Gastrocnemius medialis (tissue), 4 donors: ENCODE measurements around the gene C9orf78. TPM values are rescaled to one million over a fixed set of nuclear protein-coding genes. Genes with fewer than 3 reads are reported as not detected.

Experiments
- ATAC-seq, 2 donors: fragments of 150-250 bp; one replicate each; pipeline ENCODE4 v1.9.1; 2016
- DNase-seq, 2 donors: peaks; one replicate each; pipeline ENCODE4 v3.0.0-alpha.2; 2019
- H3K27ac ChIP-seq, 4 donors: fragments of 200-600 bp; sonication (generic); 1 replicate in 1 of 4; 2 replicates in 3 of 4; pipeline ENCODE4 v1.5.1; 2016 to 2018; ENCODE audit warnings: mild to moderate bottlenecking in 2 of 4, moderate library complexity in 1 of 4
- H3K27me3 ChIP-seq, 3 donors: fragments of 200-600 bp; sonication (generic) in 2 of 3; 1 replicate in 1 of 3; 2 replicates in 2 of 3; pipeline versions ENCODE4 v1.5.1 to v1.6.0; 2016 to 2019; ENCODE audit warnings: mild to moderate bottlenecking in 1 of 3, moderate library complexity in 1 of 3
- H3K36me3 ChIP-seq, 2 donors: fragments of 200-600 bp; sonication (generic) in 1 of 2; one replicate each; pipeline ENCODE4 v1.5.1; 2017 to 2018
- H3K4me1 ChIP-seq, 2 donors: fragments of 200-600 bp; sonication (generic) in 1 of 2; one replicate each; pipeline ENCODE4 v1.5.1; 2016 to 2017; ENCODE audit warnings: mild to moderate bottlenecking in 2 of 2
- H3K4me3 ChIP-seq, 4 donors: fragments of 200-600 bp; sonication (generic) in 3 of 4; 1 replicate in 1 of 4; 2 replicates in 3 of 4; pipeline ENCODE4 v1.5.1; 2016 to 2019; ENCODE audit warnings: mild to moderate bottlenecking in 2 of 4
- H3K9me3 ChIP-seq, 3 donors: fragments of 200-600 bp; sonication (generic) in 2 of 3; 1 replicate in 1 of 3; 2 replicates in 2 of 3; pipeline ENCODE4 v1.5.1; 2016 to 2019
- POLR2A ChIP-seq, 2 donors: fragments of 450-650 bp; IDR thresholded peaks; one replicate each; pipeline ENCODE4 v1.6.1; 2017; ENCODE audit warnings: antibody characterized with exemption in 2 of 2, mild to moderate bottlenecking in 2 of 2, moderate library complexity in 2 of 2
- in situ Hi-C, 4 donors: fragments of 200-750 bp; cut with MboI; loops; one replicate each; pipeline versions ENCODE4 v1.15.0 to v1.8.0; 2017; ENCODE audit warnings: low sequenced_read_pairs in 4 of 4
- intact Hi-C: fragments of 100-400 bp; cut with DNase I; formaldehyde crosslinking; loops from one replicate; pipeline ENCODE4 v1.15.1; 2023; ENCODE audit warnings: low total_unique reads
- total RNA-seq, 4 donors: library from RNA; depleted of rRNA; stranded (reverse); fragments of >200 nt; gene quantifications; one replicate each; pipeline versions ENCODE4 v1.1.0 to v1.2.3, GENCODE V29; 2016
- TF ChIP-seq, protein P1 (sequence below), 5 experiments: fragments of 450-650 bp in 3 of 5; fragments of 200-600 bp in 2 of 5; sonication (generic) in 2 of 5; IDR thresholded peaks in 4 of 5; conservative IDR thresholded peaks in 1 of 5; 1 replicate in 4 of 5; 2 replicates in 1 of 5; pipeline ENCODE4 v1.5.1; 2016 to 2019; ENCODE audit warnings: antibody characterized with exemption in 5 of 5, mild to moderate bottlenecking in 3 of 5, moderate library complexity in 3 of 5

The C9orf78 gene
- total RNA-seq, 4 donors from 2014 or later, result 82.3 to 108 (median 83.9) TPM

DNA sequence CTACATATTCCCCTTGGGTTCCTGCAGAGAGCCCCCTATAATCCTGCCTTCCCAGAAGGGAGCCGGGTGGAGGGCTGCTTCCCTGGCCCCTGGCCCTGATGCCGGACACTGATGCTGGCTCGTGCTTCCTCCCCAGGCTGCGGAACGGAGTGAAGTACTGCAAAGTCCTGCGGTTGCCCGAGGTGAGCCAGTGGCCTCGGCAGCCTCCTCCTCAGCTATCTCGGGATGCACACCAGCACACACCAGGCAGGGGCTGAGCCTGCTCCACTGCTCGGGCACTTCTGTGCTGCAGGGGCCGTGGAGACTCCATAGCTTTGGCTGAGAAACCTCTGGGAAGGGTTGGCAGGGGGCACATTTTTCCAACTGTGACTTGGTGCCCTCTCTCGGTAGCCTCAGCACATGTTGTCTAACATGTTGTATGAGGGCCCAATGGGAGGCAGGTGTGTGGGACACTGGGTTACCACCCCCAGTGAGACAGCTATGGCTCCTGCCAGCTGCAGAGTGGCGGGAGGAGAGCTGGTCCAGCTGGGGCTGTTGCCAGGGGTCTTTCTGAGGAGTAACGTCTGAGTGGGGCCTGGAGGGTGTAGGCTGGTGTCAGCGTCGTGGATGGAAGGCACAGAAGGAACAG, 38.6 kb upstream of the C9orf78 start:
- intact Hi-C loops, result no loop called here
- in situ Hi-C loops, result no loop called here
- no peak for ATAC-seq

GRCh38 chr9:129871046-129871445, 36.0 kb upstream of the C9orf78 start:
- no peaks in the 10 kb centered on the region for H3K27me3 ChIP-seq
- in situ Hi-C loops, result no loop called here
- TF ChIP-seq, protein P1, sequence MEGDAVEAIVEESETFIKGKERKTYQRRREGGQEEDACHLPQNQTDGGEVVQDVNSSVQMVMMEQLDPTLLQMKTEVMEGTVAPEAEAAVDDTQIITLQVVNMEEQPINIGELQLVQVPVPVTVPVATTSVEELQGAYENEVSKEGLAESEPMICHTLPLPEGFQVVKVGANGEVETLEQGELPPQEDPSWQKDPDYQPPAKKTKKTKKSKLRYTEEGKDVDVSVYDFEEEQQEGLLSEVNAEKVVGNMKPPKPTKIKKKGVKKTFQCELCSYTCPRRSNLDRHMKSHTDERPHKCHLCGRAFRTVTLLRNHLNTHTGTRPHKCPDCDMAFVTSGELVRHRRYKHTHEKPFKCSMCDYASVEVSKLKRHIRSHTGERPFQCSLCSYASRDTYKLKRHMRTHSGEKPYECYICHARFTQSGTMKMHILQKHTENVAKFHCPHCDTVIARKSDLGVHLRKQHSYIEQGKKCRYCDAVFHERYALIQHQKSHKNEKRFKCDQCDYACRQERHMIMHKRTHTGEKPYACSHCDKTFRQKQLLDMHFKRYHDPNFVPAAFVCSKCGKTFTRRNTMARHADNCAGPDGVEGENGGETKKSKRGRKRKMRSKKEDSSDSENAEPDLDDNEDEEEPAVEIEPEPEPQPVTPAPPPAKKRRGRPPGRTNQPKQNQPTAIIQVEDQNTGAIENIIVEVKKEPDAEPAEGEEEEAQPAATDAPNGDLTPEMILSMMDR (IDR thresholded peaks at IDR 0.05 in 4 of 5, conservative IDR thresholded peaks at IDR 0.05 in 1 of 5), result no peak
- TF ChIP-seq POLR2A (IDR thresholded peaks at IDR 0.05), result no peak
- no peak overlapping the region for H3K27ac ChIP-seq
- ATAC-seq (no peak), DNase-seq (no peak)
- no peaks in the 10 kb centered on the region for H3K9me3 ChIP-seq
- intact Hi-C loops, result no loop called here
- no peaks in the 10 kb centered on the region for H3K4me1 ChIP-seq
- H3K36me3 ChIP-seq, result peaks cover 0 to 39% of the 10 kb centered on the region in 2 donors
- H3K4me3 ChIP-seq, result no peak overlapping the region

More for the DNA sequence above, 38.6 kb upstream of the C9orf78 start:
- H3K27ac ChIP-seq, result no peak overlapping the region
- no peaks in the 10 kb centered on the region for H3K27me3 ChIP-seq
- H3K36me3 ChIP-seq, result peaks cover 0 to 39% of the 10 kb centered on the region in 2 donors
- DNase-seq, result no peak
- no peaks in the 10 kb centered on the region for H3K4me1 ChIP-seq
- TF ChIP-seq POLR2A (IDR thresholded peaks at IDR 0.05), result no peak
- TF ChIP-seq, protein P1 (IDR thresholded peaks at IDR 0.05 in 4 of 5, conservative IDR thresholded peaks at IDR 0.05 in 1 of 5), result no peak
- H3K9me3 ChIP-seq, result no peaks in the 10 kb centered on the region
- H3K4me3 ChIP-seq, result no peak overlapping the region

DNA sequence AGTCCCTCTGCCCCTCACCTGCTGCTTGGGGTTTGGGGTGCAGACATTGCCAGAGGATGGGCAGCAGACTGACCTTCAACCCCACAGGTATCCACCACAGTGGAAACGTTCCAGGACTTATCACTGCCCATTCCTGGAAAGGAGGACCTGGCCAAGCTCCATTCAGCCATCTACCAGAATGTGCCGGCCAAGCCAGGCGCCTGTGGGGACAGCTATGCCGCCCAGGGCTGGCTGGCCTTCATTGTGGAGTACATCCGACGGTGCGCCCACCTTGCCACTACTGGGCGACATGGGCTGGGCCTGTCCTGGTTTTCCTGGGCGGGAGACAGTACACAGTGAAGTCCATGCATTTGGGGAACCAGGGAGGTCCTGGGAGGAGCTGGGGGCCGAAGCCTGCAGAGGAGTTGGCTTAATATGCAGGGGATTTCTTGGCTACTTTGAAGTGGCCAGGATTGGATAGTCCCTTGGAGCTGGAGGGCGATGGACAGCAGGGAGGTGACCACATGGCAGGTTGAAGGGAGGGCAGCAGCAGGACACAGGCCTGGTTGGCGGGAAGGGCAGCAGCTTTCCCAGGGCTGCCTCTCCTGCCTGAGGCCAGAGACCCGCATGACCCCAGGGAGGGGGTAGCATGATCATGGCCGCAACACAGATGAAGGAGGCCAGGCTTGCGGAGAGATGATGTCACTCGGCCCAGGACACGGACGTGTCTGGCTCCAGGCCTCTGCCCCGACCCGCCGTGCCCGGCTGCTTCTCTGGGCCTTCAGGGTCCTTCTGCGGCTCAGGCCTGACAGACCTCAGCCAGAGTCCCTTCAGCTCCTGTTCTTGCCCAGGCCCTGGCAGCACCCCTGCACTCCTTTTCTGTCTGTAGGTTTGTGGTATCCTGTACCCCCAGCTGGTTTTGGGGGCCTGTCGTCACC, 34.8 kb upstream of the C9orf78 start:
- H3K9me3 ChIP-seq, result no peaks in the 10 kb centered on the region
- no peaks in the 10 kb centered on the region for H3K27me3 ChIP-seq
- peaks cover 0 to 34% of the 10 kb centered on the region in 2 donors for H3K36me3 ChIP-seq
- no peak for ATAC-seq
- no peak overlapping the region for H3K4me3 ChIP-seq
- TF ChIP-seq POLR2A (IDR thresholded peaks at IDR 0.05), result no peak
- TF ChIP-seq, protein P1 (IDR thresholded peaks at IDR 0.05 in 4 of 5, conservative IDR thresholded peaks at IDR 0.05 in 1 of 5), result no peak
- no peak for DNase-seq
- no peak overlapping the region for H3K27ac ChIP-seq
- intact Hi-C loops (no loop called here), in situ Hi-C loops (no loop called here)
- H3K4me1 ChIP-seq, result no peaks in the 10 kb centered on the region

DNA sequence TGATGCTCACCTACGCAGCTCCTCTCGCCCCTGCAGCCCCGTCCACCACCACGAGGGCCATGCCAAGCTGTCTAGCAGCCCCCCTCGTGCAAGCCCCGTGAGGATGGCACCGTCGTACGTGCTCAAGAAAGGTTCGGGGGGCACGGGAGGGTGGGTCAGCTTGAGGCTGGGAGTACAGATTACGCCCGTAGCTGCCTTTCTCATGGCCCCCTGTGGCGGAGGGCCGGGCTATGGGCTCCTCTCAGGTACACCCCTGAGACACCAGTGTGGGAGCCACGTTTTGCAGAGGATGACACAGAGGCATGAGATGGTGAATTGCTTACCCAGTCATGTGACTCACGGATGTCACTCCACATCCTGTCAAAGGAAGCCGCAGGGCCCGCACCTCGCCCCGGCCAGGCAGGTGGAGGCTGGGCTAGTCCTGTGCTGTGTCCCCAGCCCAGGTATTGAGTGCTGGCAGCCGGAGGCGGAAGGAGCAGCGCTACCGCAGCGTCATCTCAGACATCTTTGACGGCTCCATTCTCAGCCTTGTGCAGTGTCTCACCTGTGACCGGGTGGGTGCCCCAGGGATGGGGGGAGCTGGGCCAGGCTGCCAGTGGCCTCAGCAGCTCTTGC, 33.9 kb upstream of the C9orf78 start:
- in situ Hi-C loops, result no loop called here
- Histone ChIP-seq H3K27ac (no peak overlapping the region), H3K4me1 (no peaks in the 10 kb centered on the region), H3K9me3 (no peaks in the 10 kb centered on the region), H3K4me3 (no peak overlapping the region), H3K36me3 (peaks cover 0 to 27% of the 10 kb centered on the region in 2 donors), H3K27me3 (no peaks in the 10 kb centered on the region)
- TF ChIP-seq, protein P1 (IDR thresholded peaks at IDR 0.05 in 4 of 5, conservative IDR thresholded peaks at IDR 0.05 in 1 of 5), result no peak
- no peak for TF ChIP-seq POLR2A (IDR thresholded peaks at IDR 0.05)
- DNase-seq (no peak), ATAC-seq (no peak)
- intact Hi-C loops, result no loop called here
